ENCODE data around the gene MKNK2. TPM values are rescaled to one million over a fixed set of nuclear protein-coding genes. Genes with fewer than 3 reads are reported as not detected.

The MKNK2 gene
- polyA plus RNA-seq, 1 of the 3 experiments (the other 2 are of a cell fraction): 65.4 TPM

GRCh38 chr19:2038284-2039088 is 12.6 kb downstream of the MKNK2 start:
- Histone ChIP-seq H3K4me2 (no peak overlapping the region), H3K9me3 (no peaks in the 10 kb centered on the region), H3K4me3 (ENCODE audit: low read depth in 2 of 2, low read length in 1 of 2) (no peak overlapping the region), H3K4me1 (ENCODE audit: control insufficient read depth in 1 of 2, insufficient read depth in 2 of 2, low read depth in 1 of 2, low read length in 1 of 2) (peaks cover 8 to 31% of the 10 kb centered on the region in 2 experiments; a peak in 3 of 4 replicates), H3K27ac (ENCODE audit: low read depth in 2 of 2, low read length in 1 of 2) (no peak overlapping the region), H3K27me3 (ENCODE audit: insufficient read depth) (no peaks in the 10 kb centered on the region), H3K36me3 (replicated peaks in 1 of 2; ENCODE audit: control insufficient read depth in 1 of 2, insufficient read depth in 2 of 2, low read length in 1 of 2) (peaks cover 7 to 51% of the 10 kb centered on the region in 2 experiments), H3K9ac (no peak overlapping the region), H2AFZ (ENCODE audit: low read depth) (no peak overlapping the region), H3F3A (replicated peaks; ENCODE audit: insufficient read depth) (peaks cover 6% of the 10 kb centered on the region), H3K9me2 (no peaks in the 10 kb centered on the region), H3K79me2 (ENCODE audit: insufficient read depth) (no peaks in the 10 kb centered on the region), H4K20me1 (ENCODE audit: insufficient read depth) (peaks cover 11% of the 10 kb centered on the region)
- no peak for DNase-seq
- no peak for TF ChIP-seq USF2 (IDR thresholded peaks at IDR 0.05; ENCODE audit: borderline replicate concordance, low read depth, low read length)
- no peak for TF ChIP-seq PBX3 (IDR thresholded peaks at IDR 0.05)
- no peak for TF ChIP-seq NRF1 (IDR thresholded peaks at IDR 0.05; ENCODE audit: low read depth, low read length)
- ChIA-PET POLR2A (interaction anchor here (1.3 to 1.5 kb wide), 2 partner anchors 10 to 13 kb away, joined by 4 to 5 read pairs; no protein-coding TSS in a partner anchor), CTCF (interaction anchor here (0.6 to 1.5 kb wide), 3 partner anchors 19 to 32 kb away, joined by 3 to 4 read pairs (median 4); no protein-coding TSS in a partner anchor)
- WGBS (ENCODE audit: low lambda C conversion rate): 92% methylated on average over 18 of the region's 44 CpGs

DNA sequence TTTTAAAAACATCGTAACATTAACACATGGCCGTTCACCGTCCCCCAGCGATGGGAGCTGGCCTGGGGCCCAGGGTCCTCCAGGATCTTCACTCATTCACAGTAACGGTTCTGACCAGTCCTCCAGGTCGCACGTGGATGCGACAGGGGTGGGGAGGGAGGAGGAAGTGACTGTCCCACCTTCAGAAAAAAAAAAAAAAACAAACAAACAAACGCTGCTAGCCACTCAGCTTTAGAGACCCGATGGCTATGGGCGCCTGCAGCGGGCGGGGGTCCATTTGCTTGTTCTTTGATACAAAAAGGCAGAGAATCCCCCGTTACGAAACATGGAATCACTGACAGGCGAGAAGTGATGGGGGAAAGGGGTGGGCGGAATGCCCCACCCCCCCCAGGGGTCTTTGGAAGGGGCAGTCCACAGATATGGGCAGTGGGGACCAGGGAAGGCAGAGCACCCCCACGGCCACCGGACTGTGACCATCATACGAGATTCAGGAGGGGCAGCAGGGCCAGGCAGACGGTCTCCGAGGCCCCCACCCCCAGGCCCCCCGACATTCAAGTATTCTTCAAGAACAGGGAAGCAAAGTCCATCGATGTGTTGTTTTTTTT is 13.3 kb downstream of the MKNK2 start:
- H3F3A ChIP-seq (replicated peaks; ENCODE audit: insufficient read depth): peaks cover 5% of the 10 kb centered on the region
- no peaks in the 10 kb centered on the region for H3K9me3 ChIP-seq
- DNase-seq: no peak
- peaks cover 3 to 45% of the 10 kb centered on the region in 2 experiments for H3K36me3 ChIP-seq (replicated peaks in 1 of 2; ENCODE audit: control insufficient read depth in 1 of 2, insufficient read depth in 2 of 2, low read length in 1 of 2)
- H3K4me3 ChIP-seq (ENCODE audit: low read depth in 2 of 2, low read length in 1 of 2): no peak overlapping the region
- H3K9ac ChIP-seq: no peak overlapping the region
- H3K9me2 ChIP-seq: no peaks in the 10 kb centered on the region
- H3K27ac ChIP-seq (ENCODE audit: low read depth in 2 of 2, low read length in 1 of 2): no peak overlapping the region
- no peaks in the 10 kb centered on the region for H3K79me2 ChIP-seq (ENCODE audit: insufficient read depth)
- no peaks in the 10 kb centered on the region for H3K27me3 ChIP-seq (ENCODE audit: insufficient read depth)
- no peak overlapping the region for H2AFZ ChIP-seq (ENCODE audit: low read depth)
- POLR2A ChIA-PET: interaction anchor here (0.6 to 1.5 kb wide), 2 partner anchors 9 to 592 kb away, joined by 4 to 5 read pairs; no protein-coding TSS in a partner anchor
- CTCF ChIA-PET: interaction anchor here (0.6 to 1.6 kb wide), 2 partner anchors 32 to 76 kb away, joined by 3 to 7 read pairs; no protein-coding TSS in a partner anchor
- no peak overlapping the region for H3K4me2 ChIP-seq
- H4K20me1 ChIP-seq (ENCODE audit: insufficient read depth): peaks cover 9% of the 10 kb centered on the region
- peaks cover 7 to 31% of the 10 kb centered on the region in 2 experiments; a peak in 3 of 4 replicates for H3K4me1 ChIP-seq (ENCODE audit: control insufficient read depth in 1 of 2, insufficient read depth in 2 of 2, low read depth in 1 of 2, low read length in 1 of 2)
- TF ChIP-seq POLR2AphosphoS5 (IDR thresholded peaks at IDR 0.05; ENCODE audit: low read depth, low read length): no peak
- WGBS (ENCODE audit: low lambda C conversion rate): 90% methylated on average over 24 of the region's 24 CpGs

GRCh38 chr19:2036424-2036823 is 14.6 kb downstream of the MKNK2 start:
- H3K4me2 ChIP-seq: no peak overlapping the region
- H3F3A ChIP-seq (replicated peaks; ENCODE audit: insufficient read depth): peaks cover 10% of the 10 kb centered on the region
- H3K27ac ChIP-seq (ENCODE audit: low read depth in 2 of 2, low read length in 1 of 2): no peak overlapping the region
- ChIA-PET CTCF (interaction anchor here (0.9 to 1.6 kb wide), 3 partner anchors 17 to 107 kb away, joined by 3 to 7 read pairs (median 4); no protein-coding TSS in a partner anchor), POLR2A (no interaction called here)
- H3K27me3 ChIP-seq (ENCODE audit: insufficient read depth): no peaks in the 10 kb centered on the region
- no peaks in the 10 kb centered on the region for H3K79me2 ChIP-seq (ENCODE audit: insufficient read depth)
- H3K9me3 ChIP-seq: no peaks in the 10 kb centered on the region
- no peak for DNase-seq
- peaks cover 10 to 31% of the 10 kb centered on the region in 2 experiments; a peak in 3 of 4 replicates for H3K4me1 ChIP-seq (ENCODE audit: control insufficient read depth in 1 of 2, insufficient read depth in 2 of 2, low read depth in 1 of 2, low read length in 1 of 2)
- 81% methylated on average over 8 of the region's 8 CpGs for WGBS (ENCODE audit: low lambda C conversion rate)
- H3K4me3 ChIP-seq (ENCODE audit: low read depth in 2 of 2, low read length in 1 of 2): no peak overlapping the region
- no peak overlapping the region for H3K9ac ChIP-seq
- no peaks in the 10 kb centered on the region for H3K9me2 ChIP-seq
- H3K36me3 ChIP-seq (replicated peaks in 1 of 2; ENCODE audit: control insufficient read depth in 1 of 2, insufficient read depth in 2 of 2, low read length in 1 of 2): peaks cover 3 to 37% of the 10 kb centered on the region in 2 experiments
- H4K20me1 ChIP-seq (ENCODE audit: insufficient read depth): peaks cover 5% of the 10 kb centered on the region; the same call in 1 of the 2 replicates
- H2AFZ ChIP-seq (ENCODE audit: low read depth): no peak overlapping the region
- TF ChIP-seq ELF1 (IDR thresholded peaks at IDR 0.05): no peak
- TF ChIP-seq YY1 (IDR thresholded peaks at IDR 0.05; ENCODE audit: low read depth): no peak
- TF ChIP-seq JUND (IDR thresholded peaks at IDR 0.05): no peak
- no peak for TF ChIP-seq PBX3 (IDR thresholded peaks at IDR 0.05)
- TF ChIP-seq MXI1 (IDR thresholded peaks at IDR 0.05; ENCODE audit: low read depth, low read length): no peak
- no peak for TF ChIP-seq FOXM1 (IDR thresholded peaks at IDR 0.05; ENCODE audit: low read depth)
- TF ChIP-seq GATA2 (CRISPR knock-in tag; IDR thresholded peaks at IDR 0.05): no peak
- TF ChIP-seq EZH2phosphoT487 (IDR thresholded peaks at IDR 0.05; ENCODE audit: borderline replicate concordance, low read depth): no peak
- TF ChIP-seq, protein P1, sequence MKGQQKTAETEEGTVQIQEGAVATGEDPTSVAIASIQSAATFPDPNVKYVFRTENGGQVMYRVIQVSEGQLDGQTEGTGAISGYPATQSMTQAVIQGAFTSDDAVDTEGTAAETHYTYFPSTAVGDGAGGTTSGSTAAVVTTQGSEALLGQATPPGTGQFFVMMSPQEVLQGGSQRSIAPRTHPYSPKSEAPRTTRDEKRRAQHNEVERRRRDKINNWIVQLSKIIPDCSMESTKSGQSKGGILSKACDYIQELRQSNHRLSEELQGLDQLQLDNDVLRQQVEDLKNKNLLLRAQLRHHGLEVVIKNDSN (IDR thresholded peaks at IDR 0.05; ENCODE audit: borderline replicate concordance, low read depth): no peak
- TF ChIP-seq TEAD4 (IDR thresholded peaks at IDR 0.05; ENCODE audit: borderline replicate concordance, insufficient read depth): no peak
- TF ChIP-seq MEF2A (IDR thresholded peaks at IDR 0.05; ENCODE audit: borderline replicate concordance, low read depth): no peak
- no peak for TF ChIP-seq RCOR1 (IDR thresholded peaks at IDR 0.05; ENCODE audit: low read length)
